GM12864 (cell line): ENCODE results near the gene RNU7-1.

Source experiments
- DNase-seq: peaks from one replicate; pipeline ENCODE4 v3.0.0-alpha.2; 2011; ENCODE audit warnings: low read depth
- H3K4me3 ChIP-seq: 2 replicates; pipeline ENCODE4 v1.5.1; 2011; ENCODE audit warnings: mild to moderate bottlenecking, low read depth, low read length, control low read depth
- TF ChIP-seq, protein P1 (sequence below): IDR thresholded peaks from 2 replicates; pipeline ENCODE4 v1.5.1; 2011; ENCODE audit warnings: low read depth, mild to moderate bottlenecking, moderate library complexity, low read length, control low read depth, inconsistent platforms; ENCODE audit errors: missing control alignments

Gene RNU7-1

DNA sequence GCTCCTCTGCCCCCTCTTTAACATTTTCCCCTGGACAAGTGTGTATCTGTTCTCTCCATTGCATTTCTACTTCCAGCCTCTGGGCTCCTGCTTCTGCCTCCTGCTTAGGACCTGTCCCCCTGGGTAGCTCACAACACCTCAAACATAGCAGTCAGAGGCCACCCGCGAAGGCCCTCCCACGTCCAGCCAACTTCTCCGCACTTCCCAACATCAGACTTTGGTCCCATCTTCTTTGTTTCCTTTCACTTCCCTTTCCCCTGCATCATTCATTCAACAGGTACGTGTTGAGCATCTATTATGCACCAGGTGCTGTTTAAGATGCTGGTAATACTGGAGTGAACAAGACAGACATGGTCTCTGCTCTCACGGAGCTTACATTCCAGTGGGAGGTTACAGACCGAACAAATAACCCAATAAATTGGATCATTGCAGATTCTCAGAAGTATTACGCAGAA is 3.3 kb downstream of the RNU7-1 start:
- DNase-seq, result no peak
- TF ChIP-seq, protein P1, sequence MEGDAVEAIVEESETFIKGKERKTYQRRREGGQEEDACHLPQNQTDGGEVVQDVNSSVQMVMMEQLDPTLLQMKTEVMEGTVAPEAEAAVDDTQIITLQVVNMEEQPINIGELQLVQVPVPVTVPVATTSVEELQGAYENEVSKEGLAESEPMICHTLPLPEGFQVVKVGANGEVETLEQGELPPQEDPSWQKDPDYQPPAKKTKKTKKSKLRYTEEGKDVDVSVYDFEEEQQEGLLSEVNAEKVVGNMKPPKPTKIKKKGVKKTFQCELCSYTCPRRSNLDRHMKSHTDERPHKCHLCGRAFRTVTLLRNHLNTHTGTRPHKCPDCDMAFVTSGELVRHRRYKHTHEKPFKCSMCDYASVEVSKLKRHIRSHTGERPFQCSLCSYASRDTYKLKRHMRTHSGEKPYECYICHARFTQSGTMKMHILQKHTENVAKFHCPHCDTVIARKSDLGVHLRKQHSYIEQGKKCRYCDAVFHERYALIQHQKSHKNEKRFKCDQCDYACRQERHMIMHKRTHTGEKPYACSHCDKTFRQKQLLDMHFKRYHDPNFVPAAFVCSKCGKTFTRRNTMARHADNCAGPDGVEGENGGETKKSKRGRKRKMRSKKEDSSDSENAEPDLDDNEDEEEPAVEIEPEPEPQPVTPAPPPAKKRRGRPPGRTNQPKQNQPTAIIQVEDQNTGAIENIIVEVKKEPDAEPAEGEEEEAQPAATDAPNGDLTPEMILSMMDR, result no peak
- H3K4me3 ChIP-seq, result peak overlapping the region; percentile 58

DNA sequence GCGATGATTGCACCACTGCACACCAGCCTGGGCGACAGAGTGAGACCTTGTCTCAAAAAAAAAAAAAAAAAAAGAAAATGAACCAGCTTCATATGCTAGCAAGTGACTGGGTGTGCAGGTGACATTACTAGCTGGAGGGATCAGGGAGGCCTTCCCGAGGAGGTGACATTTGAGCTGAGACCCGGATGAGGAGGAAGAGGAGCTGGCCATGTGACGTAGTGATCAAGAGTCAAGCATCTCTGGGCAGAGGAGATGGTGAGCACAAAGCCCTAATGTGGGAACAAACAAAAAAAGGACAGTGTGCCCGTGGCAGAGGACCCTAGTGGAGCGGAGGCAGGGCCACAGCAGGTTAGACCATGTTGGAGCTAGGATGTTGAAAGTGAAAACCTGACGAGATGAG is 4.0 kb downstream of the RNU7-1 start:
- no peak overlapping the region for H3K4me3 ChIP-seq
- TF ChIP-seq, protein P1, result no peak
- no peak for DNase-seq

DNA sequence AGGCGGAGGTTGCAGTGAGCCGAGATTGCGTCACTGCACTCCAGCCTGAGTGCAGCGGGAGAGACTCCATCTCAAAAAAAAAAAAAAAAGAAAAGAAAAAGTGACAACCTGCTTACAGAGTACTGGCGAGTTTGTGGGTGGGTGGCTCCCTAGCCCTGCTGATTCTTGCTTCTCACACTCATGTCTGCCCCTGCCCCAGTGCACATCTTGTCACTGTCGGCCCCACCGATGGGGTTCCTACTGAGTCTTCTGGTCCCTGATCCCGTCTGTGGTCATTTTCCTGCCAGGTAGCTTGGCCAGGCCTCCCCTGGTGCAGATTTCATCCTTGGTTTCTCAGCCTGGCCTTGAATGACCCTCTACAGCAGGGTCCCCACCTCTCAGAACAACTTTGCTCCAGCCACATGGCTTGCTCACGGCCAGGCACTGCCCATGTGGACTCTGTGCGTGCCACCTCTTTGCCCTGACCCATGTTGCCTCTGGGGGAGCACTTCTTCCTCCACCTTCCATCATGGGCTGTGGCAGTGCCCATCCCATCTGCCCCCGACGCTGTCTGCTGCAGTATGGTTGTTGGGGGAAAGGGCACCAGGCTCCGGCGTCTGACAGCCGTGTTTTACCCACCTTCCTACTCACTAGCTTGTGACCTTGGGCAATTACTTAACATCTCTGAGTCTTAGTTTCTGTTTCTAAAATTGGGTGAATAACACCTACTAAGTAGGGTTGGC is 5.4 kb downstream of the RNU7-1 start:
- TF ChIP-seq, protein P1, result peak; percentile 47
- peak overlapping the region; percentile 28 for H3K4me3 ChIP-seq
- no peak for DNase-seq

DNA sequence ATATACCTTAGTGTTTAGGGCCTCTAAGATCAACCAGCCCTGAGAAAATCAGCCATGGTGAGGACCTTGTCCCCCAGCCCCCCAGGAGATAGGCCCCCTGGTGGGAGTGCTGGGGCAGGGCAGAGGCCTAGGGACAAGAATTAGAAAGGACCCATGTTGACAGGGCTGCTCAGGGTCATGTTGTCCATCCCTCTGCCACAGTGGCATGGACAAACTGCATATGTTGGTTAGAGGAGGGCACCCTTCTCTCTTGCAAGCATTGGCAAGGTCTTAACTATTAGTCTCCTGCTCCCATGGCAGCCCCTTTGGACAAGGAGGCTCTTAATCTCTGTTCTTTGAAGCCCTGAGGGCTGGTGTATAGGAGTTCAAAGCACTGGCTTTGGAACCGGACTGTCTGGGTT is 6.8 kb downstream of the RNU7-1 start:
- TF ChIP-seq, protein P1, result peak; percentile 69
- peak overlapping the region; percentile 93 for H3K4me3 ChIP-seq
- DNase-seq, result no peak

DNA sequence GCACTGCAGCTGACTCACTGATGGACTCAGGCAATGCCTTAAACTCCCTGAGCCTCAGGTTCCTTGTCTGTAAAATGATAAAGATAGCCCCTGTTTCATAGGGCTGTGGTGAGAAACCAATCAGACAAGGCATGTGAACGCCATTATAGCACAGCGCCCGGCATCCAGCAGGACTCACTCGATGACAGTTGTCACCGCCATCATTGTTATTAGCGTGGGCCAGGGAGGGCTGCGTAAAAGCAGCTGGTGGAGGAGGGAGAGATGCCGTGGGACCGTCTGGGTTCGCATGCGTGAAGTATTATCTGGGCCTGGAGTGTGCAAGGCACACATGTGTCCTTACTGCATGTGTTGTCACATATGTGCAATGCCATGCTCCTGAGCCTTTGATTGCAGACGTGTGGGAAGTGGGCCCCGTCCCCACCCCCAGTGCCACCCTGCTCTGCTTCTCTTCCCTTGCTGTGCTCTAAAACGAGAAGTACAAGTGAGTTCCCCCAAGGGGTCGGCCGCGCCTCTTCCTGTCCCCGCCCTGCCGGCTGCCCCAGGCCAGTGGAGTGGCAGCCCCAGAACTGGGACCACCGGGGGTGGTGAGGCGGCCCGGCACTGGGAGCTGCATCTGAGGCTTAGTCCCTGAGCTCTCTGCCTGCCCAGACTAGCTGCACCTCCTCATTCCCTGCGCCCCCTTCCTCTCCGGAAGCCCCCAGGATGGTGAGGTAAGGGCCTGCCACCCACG is 7.4 kb downstream of the RNU7-1 start, which contains the start of gene PTPN6:
Gene PTPN6, plus strand, starts transcription at position 546 of the 730 bp plus-strand sequence. Its CDS starts 157 bp downstream, at position 703.
- DNase-seq, result no peak
- H3K4me3 ChIP-seq, result peak within 1 kb of the TSS; percentile 93

DNA sequence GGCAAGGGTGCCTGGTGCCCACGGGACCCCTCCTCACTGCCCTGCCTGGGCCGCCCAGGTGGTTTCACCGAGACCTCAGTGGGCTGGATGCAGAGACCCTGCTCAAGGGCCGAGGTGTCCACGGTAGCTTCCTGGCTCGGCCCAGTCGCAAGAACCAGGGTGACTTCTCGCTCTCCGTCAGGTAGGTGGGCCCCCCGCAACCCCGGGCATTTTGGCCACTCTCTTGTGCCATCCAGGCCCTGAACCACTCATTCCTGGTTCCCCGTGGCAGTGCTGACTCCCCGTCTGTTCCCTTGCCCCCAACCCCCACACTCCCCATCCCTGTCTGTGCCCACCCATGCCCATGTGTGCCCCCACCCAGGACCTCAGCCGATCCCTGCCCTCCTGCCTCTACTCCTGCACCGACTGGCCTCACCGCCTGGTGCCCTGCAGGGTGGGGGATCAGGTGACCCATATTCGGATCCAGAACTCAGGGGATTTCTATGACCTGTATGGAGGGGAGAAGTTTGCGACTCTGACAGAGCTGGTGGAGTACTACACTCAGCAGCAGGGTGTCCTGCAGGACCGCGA is 8.0 kb downstream of the RNU7-1 start:
- H3K4me3 ChIP-seq, result peak overlapping the region; percentile 93
- TF ChIP-seq, protein P1, result no peak
- DNase-seq, result no peak

More for the DNA sequence above, 7.4 kb downstream of the RNU7-1 start, which contains the start of gene PTPN6:
- TF ChIP-seq, protein P1, result no peak
